H9 (cell line): ENCODE measurements around the gene SORD. TPM values are rescaled to one million over a fixed set of nuclear protein-coding genes. Genes with fewer than 3 reads are reported as not detected.
"Not testable (repeated sequence)": the region's sequence is repeated elsewhere in the genome, so short reads cannot be mapped to it uniquely, and the experiment has no call there.

Source experiments
- DNase-seq: peaks from one replicate; pipeline ENCODE4 v3.0.0-alpha.2; 2017
- H2AFZ ChIP-seq: one replicate; pipeline ENCODE4 v1.6.1; 2013; ENCODE audit warnings: mild to moderate bottlenecking, low read length, control low read depth, moderate library complexity
- H2AK5ac ChIP-seq: 2 replicates; pipeline ENCODE4 v1.6.1; 2013; ENCODE audit warnings: low read length, control low read depth, mixed read lengths; ENCODE audit not compliant: insufficient read length
- H2BK120ac ChIP-seq: one replicate; pipeline ENCODE4 v1.6.1; 2013; ENCODE audit warnings: low read depth, mild to moderate bottlenecking, low read length, control low read depth, inconsistent platforms; ENCODE audit not compliant: poor library complexity, severe bottlenecking
- H2BK12ac ChIP-seq: 2 replicates; pipeline ENCODE4 v1.6.1; 2013; ENCODE audit warnings: low read length, control low read depth, mixed read lengths, low read depth; ENCODE audit not compliant: insufficient read length
- H2BK15ac ChIP-seq: 2 replicates; pipeline ENCODE4 v1.6.1; 2013; ENCODE audit warnings: low read depth, low read length, control low read depth
- H2BK20ac ChIP-seq: one replicate; pipeline ENCODE4 v1.6.1; 2013; ENCODE audit warnings: low read depth, mild to moderate bottlenecking, low read length, control low read depth, inconsistent platforms; ENCODE audit not compliant: poor library complexity, severe bottlenecking
- H2BK5ac ChIP-seq: 2 replicates; pipeline ENCODE4 v1.6.1; 2013; ENCODE audit warnings: low read length, control low read depth, mixed read lengths; ENCODE audit not compliant: insufficient read length
- H3K14ac ChIP-seq: 2 replicates; pipeline ENCODE4 v1.6.1; 2013; ENCODE audit warnings: low read length, control low read depth; ENCODE audit not compliant: insufficient read depth
- H3K18ac ChIP-seq: 2 replicates; pipeline ENCODE4 v1.6.1; 2013; ENCODE audit warnings: low read depth, mild to moderate bottlenecking, mixed read lengths, low read length, control low read depth; ENCODE audit not compliant: insufficient read length
- H3K23ac ChIP-seq: 2 replicates; pipeline ENCODE4 v1.6.1; 2013; ENCODE audit warnings: low read length, control low read depth, mixed read lengths, low read depth; ENCODE audit not compliant: insufficient read length
- H3K23me2 ChIP-seq: 2 replicates; pipeline ENCODE4 v1.6.1; 2013; ENCODE audit warnings: low read depth, mild to moderate bottlenecking, mixed read lengths, low read length, control low read depth; ENCODE audit not compliant: insufficient read length, poor library complexity, severe bottlenecking
- H3K27ac ChIP-seq: 2 replicates; pipeline ENCODE4 v1.5.1; 2013; ENCODE audit warnings: low read length, control low read depth, mixed read lengths, low read depth; ENCODE audit not compliant: insufficient read length
- H3K27me3 ChIP-seq: 2 replicates; pipeline ENCODE4 v1.6.1; 2013; ENCODE audit warnings: low read length, control low read depth, inconsistent platforms; ENCODE audit not compliant: insufficient read depth
- H3K4ac ChIP-seq: 2 replicates; pipeline ENCODE4 v1.6.1; 2013; ENCODE audit warnings: low read depth, mild to moderate bottlenecking, control low read depth, inconsistent platforms, low read length, moderate library complexity
- H3K4me1 ChIP-seq: 2 replicates; pipeline ENCODE4 v1.6.1; 2013; ENCODE audit warnings: low read length, control low read depth, inconsistent platforms; ENCODE audit not compliant: insufficient read depth
- H3K4me2 ChIP-seq: 2 replicates; pipeline ENCODE4 v1.6.1; 2013; ENCODE audit warnings: low read length, control low read depth, mixed read lengths; ENCODE audit not compliant: insufficient read length, insufficient read depth
- H3K56ac ChIP-seq: 2 replicates; pipeline ENCODE4 v1.6.1; 2013; ENCODE audit warnings: low read depth, mild to moderate bottlenecking, mixed read lengths, low read length, control low read depth; ENCODE audit not compliant: insufficient read length
- H3K79me1 ChIP-seq: 2 replicates; pipeline ENCODE4 v1.6.1; 2013; ENCODE audit warnings: low read depth, mild to moderate bottlenecking, moderate library complexity, low read length, control low read depth, inconsistent platforms; ENCODE audit not compliant: insufficient read depth, poor library complexity, severe bottlenecking
- H3K79me2 ChIP-seq: 2 replicates; pipeline ENCODE4 v1.6.1; 2013; ENCODE audit warnings: low read length, control low read depth, inconsistent platforms; ENCODE audit not compliant: insufficient read depth
- H3K9ac ChIP-seq: 2 replicates; pipeline ENCODE4 v1.6.1; 2013; ENCODE audit warnings: low read length, control low read depth, mixed read lengths; ENCODE audit not compliant: insufficient read length; ENCODE audit errors: extremely low read depth
- H3K9me3 ChIP-seq: one replicate; pipeline ENCODE4 v1.6.1; 2013; ENCODE audit warnings: low read depth, low read length, inconsistent platforms; ENCODE audit not compliant: control insufficient read depth
- H3T11ph ChIP-seq: one replicate; pipeline ENCODE4 v1.6.1; 2013; ENCODE audit warnings: mild to moderate bottlenecking, low read length, control low read depth, inconsistent platforms
- H4K20me1 ChIP-seq: one replicate; pipeline ENCODE4 v1.6.1; 2013; ENCODE audit not compliant: control insufficient read depth, insufficient read length, insufficient read depth
- H4K5ac ChIP-seq: 2 replicates; pipeline ENCODE4 v1.6.1; 2013; ENCODE audit warnings: low read depth, mild to moderate bottlenecking, mixed read lengths, low read length, control low read depth; ENCODE audit not compliant: insufficient read length
- H4K8ac ChIP-seq: replicated peaks from 2 replicates; pipeline ENCODE4 v1.6.1; 2013; ENCODE audit warnings: low read length, control low read depth, mixed read lengths, low read depth; ENCODE audit not compliant: insufficient read length
- H4K91ac ChIP-seq: 2 replicates; pipeline ENCODE4 v1.6.1; 2013; ENCODE audit warnings: low read depth, mild to moderate bottlenecking, moderate library complexity, mixed read lengths, low read length, control low read depth; ENCODE audit not compliant: insufficient read length
- H3K27ac Mint-ChIP-seq, 3 experiments: 2 replicates in 2 of 3; 3 replicates in 1 of 3; pipeline ENCODE4 v1.8.0; 2020 to 2021; ENCODE audit warnings: mixed read lengths in 3 of 3, mild to moderate bottlenecking in 1 of 3, moderate library complexity in 1 of 3
- H3K27me3 Mint-ChIP-seq: 2 replicates; pipeline ENCODE4 v1.8.0; 2021; ENCODE audit warnings: low read depth, mild to moderate bottlenecking, moderate library complexity, mixed read lengths
- H3K36me3 Mint-ChIP-seq, 3 experiments: 2 replicates in 2 of 3; 3 replicates in 1 of 3; pipeline ENCODE4 v1.8.0; 2020 to 2021; ENCODE audit warnings: low read depth in 3 of 3, mixed read lengths in 3 of 3; ENCODE audit not compliant: insufficient read depth in 1 of 3
- H3K4me1 Mint-ChIP-seq, 2 experiments: 2 replicates each; pipeline ENCODE4 v1.8.0; 2020; ENCODE audit warnings: mixed read lengths in 2 of 2
- H3K4me3 Mint-ChIP-seq, 2 experiments: 2 replicates in 1 of 2; 3 replicates in 1 of 2; pipeline ENCODE4 v1.8.0; 2020 to 2021; ENCODE audit warnings: mild to moderate bottlenecking in 2 of 2, mixed read lengths in 2 of 2, moderate library complexity in 1 of 2
- H3K9me3 Mint-ChIP-seq, 2 experiments: 2 replicates in 1 of 2; 3 replicates in 1 of 2; pipeline ENCODE4 v1.8.0; 2020; ENCODE audit warnings: mild to moderate bottlenecking in 2 of 2, mixed read lengths in 2 of 2, moderate library complexity in 1 of 2
- WGBS: extraction: QIAGEN DNeasy Blood & Tissue Kit; methylation state at CpG from one replicate; pipeline ENCODE4 v1.1.7; 2013; ENCODE audit warnings: missing lambda C conversion rate, low lambda C conversion rate, mixed read lengths; ENCODE audit not compliant: insufficient read length; ENCODE audit errors: extremely low coverage; 5-methylcytosine and 5-hydroxymethylcytosine counted together
- total RNA-seq: library from RNA; stranded (reverse); gene quantifications from 2 replicates; pipeline ENCODE4 v1.2.1, GENCODE V29; 2021

Gene SORD
- total RNA-seq, 1 experiment from 2014 or later = 35.2 TPM

GRCh38 chr15:45044270-45044669, 21.3 kb downstream of the SORD start:
- DNase-seq, H3K9ac ChIP-seq, H3K56ac ChIP-seq, H3K23ac ChIP-seq, H3K4me1 ChIP-seq, H2BK120ac ChIP-seq, H2BK15ac ChIP-seq, H3K23me2 ChIP-seq, H2AK5ac ChIP-seq, H3K27ac ChIP-seq, H3K79me1 ChIP-seq, H2BK12ac ChIP-seq, H3K27me3 ChIP-seq, H3K27ac Mint-ChIP-seq, H2BK20ac ChIP-seq, H3K4me2 ChIP-seq, H4K20me1 ChIP-seq, H4K91ac ChIP-seq, H3K79me2 ChIP-seq, H2BK5ac ChIP-seq, H3K27me3 Mint-ChIP-seq, H3K18ac ChIP-seq, H3K14ac ChIP-seq, H4K5ac ChIP-seq, H3K4ac ChIP-seq, H2AFZ ChIP-seq, H4K8ac ChIP-seq, H3K4me3 Mint-ChIP-seq, H3T11ph ChIP-seq, H3K4me1 Mint-ChIP-seq: not testable (repeated sequence)
- H3K9me3 ChIP-seq = peaks cover 12% of the 10 kb centered on the region
- WGBS = no CpG with 5 or more reads among the region's 1 CpG
- Mint-ChIP-seq H3K9me3 (peaks cover 10 to 13% of the 10 kb centered on the region in 2 experiments), H3K36me3 (peaks cover 32 to 41% (median 41%) of the 10 kb centered on the region in 3 experiments)

- Mint-ChIP-seq H3K36me3 (peaks cover 69 to 79% (median 78%) of the 10 kb centered on the region in 3 experiments), H3K9me3 (peaks cover 27 to 40% of the 10 kb centered on the region in 2 experiments)
- H3T11ph ChIP-seq, H4K91ac ChIP-seq, H3K9ac ChIP-seq, H3K56ac ChIP-seq, H3K27me3 ChIP-seq, H2BK120ac ChIP-seq, H3K23ac ChIP-seq, H3K4me2 ChIP-seq, H3K79me2 ChIP-seq, H3K14ac ChIP-seq, H2BK12ac ChIP-seq, H3K27ac ChIP-seq, H2BK5ac ChIP-seq, H3K4me3 Mint-ChIP-seq, H3K18ac ChIP-seq, H4K8ac ChIP-seq, H2AFZ ChIP-seq, H4K20me1 ChIP-seq, H3K27me3 Mint-ChIP-seq, H3K4me1 Mint-ChIP-seq, H3K27ac Mint-ChIP-seq, H3K23me2 ChIP-seq, DNase-seq, H4K5ac ChIP-seq, H3K4ac ChIP-seq, H3K79me1 ChIP-seq, H2AK5ac ChIP-seq, H3K4me1 ChIP-seq, H2BK15ac ChIP-seq, H2BK20ac ChIP-seq: not testable (repeated sequence)
- no CpG with 5 or more reads among the region's 4 CpGs for WGBS
- peaks cover 12% of the 10 kb centered on the region for H3K9me3 ChIP-seq
Measured at GRCh38 chr15:45048449-45048793, 25.4 kb downstream of the SORD start.
